Tongue (tissue), 1 donor: ENCODE results near the gene TSPAN14. TPM values are rescaled to one million over a fixed set of nuclear protein-coding genes. Genes with fewer than 3 reads are reported as not detected.

Experiments
- total RNA-seq: library from RNA; depleted of rRNA; stranded (reverse); fragments of >200 nt; gene quantifications from one replicate; pipeline ENCODE4 v1.2.3, GENCODE V29; 2014

TSPAN14 gene
- total RNA-seq, 1 donor from 2014 or later = 40.5 TPM

Other genes starting within 250 kb of the TSPAN14 start
- gene ANXA11, start 248.8 kb upstream of the TSPAN14 start, total RNA-seq = 78.5 TPM
- 0.31 TPM for gene MAT1A, start 164.7 kb upstream of the TSPAN14 start, total RNA-seq
- not detected for gene DYDC1, start 97.6 kb upstream of the TSPAN14 start, total RNA-seq
- not detected for gene DYDC2, start 97.5 kb upstream of the TSPAN14 start, total RNA-seq
- 91.7 TPM for gene PRXL2A, start 45.8 kb upstream of the TSPAN14 start, total RNA-seq
- not detected for gene SH2D4B, start 83.6 kb downstream of the TSPAN14 start, total RNA-seq